Stomach (tissue), 9 donors: ENCODE measurements around the gene EVL. TPM values are rescaled to one million over a fixed set of nuclear protein-coding genes. Genes with fewer than 3 reads are reported as not detected.

Source experiments
- DNase-seq, 2 donors: peaks; one replicate each; pipeline versions ENCODE4 v3.0.0 to v3.0.0-alpha.2; 2013 to 2019
- H3K27ac ChIP-seq, 5 donors: fragments of 200-600 bp in 4 of 5; sonication (generic) in 4 of 5; one replicate each; pipeline ENCODE4 v1.5.1; 2013 to 2019; ENCODE audit warnings: mild to moderate bottlenecking in 1 of 5, moderate library complexity in 1 of 5
- H3K27me3 ChIP-seq, 3 donors: fragments of 200-600 bp; sonication (generic); one replicate each; pipeline ENCODE4 v1.5.1; 2017 to 2019; ENCODE audit warnings: mixed run types in 1 of 3
- H3K36me3 ChIP-seq, 4 donors: fragments of 200-600 bp; sonication (generic); 1 replicate in 3 of 4; 2 replicates in 1 of 4; pipeline ENCODE4 v1.5.1; 2016 to 2019
- H3K4me1 ChIP-seq, 4 donors: fragments of 200-600 bp; sonication (generic); one replicate each; pipeline ENCODE4 v1.5.1; 2016 to 2019
- H3K4me3 ChIP-seq, 4 donors: fragments of 200-600 bp; sonication (generic) in 3 of 4; one replicate each; pipeline ENCODE4 v1.5.1; 2016 to 2019; ENCODE audit warnings: mild to moderate bottlenecking in 1 of 4
- H3K9me3 ChIP-seq, 4 donors: fragments of 200-600 bp; sonication (generic); one replicate each; pipeline ENCODE4 v1.5.1; 2016 to 2019
- EP300 ChIP-seq: sonication (generic); formaldehyde crosslinking; IDR thresholded peaks from one replicate; pipeline ENCODE4 v1.6.1; 2017; ENCODE audit warnings: antibody characterized with exemption
- POLR2A ChIP-seq, 4 donors: fragments of 450-650 bp; IDR thresholded peaks; one replicate each; pipeline ENCODE4 v1.6.1; 2016; ENCODE audit warnings: antibody characterized with exemption in 4 of 4, control low read depth in 2 of 4, mild to moderate bottlenecking in 1 of 4, moderate library complexity in 1 of 4
- POLR2AphosphoS5 ChIP-seq, 3 donors: sonication (generic); formaldehyde crosslinking; IDR thresholded peaks; one replicate each; pipeline ENCODE4 v1.6.1; 2016; ENCODE audit warnings: antibody characterized with exemption in 3 of 3
- WGBS, 5 donors: extraction: QIAGEN DNeasy Blood & Tissue Kit in 3 of 5; methylation state at CpG; one replicate each; pipeline versions ENCODE4 v1.1.5 to v1.1.7; 2013 to 2018; 5-methylcytosine and 5-hydroxymethylcytosine counted together
- intact Hi-C: fragments of 100-400 bp; cut with DNase I; formaldehyde crosslinking; loops from one replicate; pipeline ENCODE4 v1.15.1; 2023; ENCODE audit warnings: low total_unique reads
- polyA plus RNA-seq, 3 donors: library from polyadenylated mRNA; stranded (reverse); fragments of 200-250 nt; gene quantifications; one replicate each; pipeline ENCODE4 v1.2.3, GENCODE V29; 2013
- total RNA-seq, 5 donors: library from RNA; depleted of rRNA; stranded (reverse); fragments of >200 nt; gene quantifications; one replicate each; pipeline versions ENCODE4 v1.1.0 to v1.2.3, GENCODE V29; 2014 to 2016
- TF ChIP-seq, protein P1 (sequence below), 7 experiments: fragments of 450-650 bp in 4 of 7; fragments of 200-600 bp in 3 of 7; sonication (generic) in 3 of 7; IDR thresholded peaks; one replicate each; pipeline ENCODE4 v1.5.1; 2016 to 2019; ENCODE audit warnings: antibody characterized with exemption in 7 of 7, control low read depth in 2 of 7, mild to moderate bottlenecking in 1 of 7
- donor health status: healthy with polysubstance abuse.
- donor health status: Bipolar disorder and iron deficiency.
- donor health status: healthy.

The EVL gene
- total and polyA plus RNA-seq, 8 donors, result 23.3 to 111 (median 39.7) TPM

DNA sequence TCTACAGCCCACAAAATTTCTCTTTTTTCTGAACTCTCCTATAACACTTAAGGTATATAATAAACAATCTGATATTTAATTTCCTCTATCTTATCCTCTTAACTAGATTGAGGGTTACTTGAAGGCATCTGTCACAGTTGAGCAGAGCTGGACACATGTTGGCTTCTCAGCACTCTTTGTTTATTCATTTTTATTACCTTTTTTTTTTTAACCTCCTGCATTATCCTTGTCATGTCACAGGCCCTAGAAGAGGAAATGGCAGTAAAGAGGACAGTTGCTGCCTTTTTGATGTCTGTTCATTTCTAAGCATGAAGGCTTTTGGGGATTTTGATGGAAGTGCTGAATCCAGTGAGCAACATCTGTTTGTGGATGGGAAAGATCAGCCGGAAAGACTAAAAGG is 32.5 kb upstream of the EVL start:
- H3K4me1 ChIP-seq, result peaks cover 41 to 62% (median 52%) of the 10 kb centered on the region in 4 donors
- H3K27me3 ChIP-seq, result no peaks in the 10 kb centered on the region
- TF ChIP-seq POLR2A (IDR thresholded peaks at IDR 0.05) (no peak), POLR2AphosphoS5 (IDR thresholded peaks at IDR 0.05) (no peak), EP300 (no peak)
- TF ChIP-seq, protein P1, sequence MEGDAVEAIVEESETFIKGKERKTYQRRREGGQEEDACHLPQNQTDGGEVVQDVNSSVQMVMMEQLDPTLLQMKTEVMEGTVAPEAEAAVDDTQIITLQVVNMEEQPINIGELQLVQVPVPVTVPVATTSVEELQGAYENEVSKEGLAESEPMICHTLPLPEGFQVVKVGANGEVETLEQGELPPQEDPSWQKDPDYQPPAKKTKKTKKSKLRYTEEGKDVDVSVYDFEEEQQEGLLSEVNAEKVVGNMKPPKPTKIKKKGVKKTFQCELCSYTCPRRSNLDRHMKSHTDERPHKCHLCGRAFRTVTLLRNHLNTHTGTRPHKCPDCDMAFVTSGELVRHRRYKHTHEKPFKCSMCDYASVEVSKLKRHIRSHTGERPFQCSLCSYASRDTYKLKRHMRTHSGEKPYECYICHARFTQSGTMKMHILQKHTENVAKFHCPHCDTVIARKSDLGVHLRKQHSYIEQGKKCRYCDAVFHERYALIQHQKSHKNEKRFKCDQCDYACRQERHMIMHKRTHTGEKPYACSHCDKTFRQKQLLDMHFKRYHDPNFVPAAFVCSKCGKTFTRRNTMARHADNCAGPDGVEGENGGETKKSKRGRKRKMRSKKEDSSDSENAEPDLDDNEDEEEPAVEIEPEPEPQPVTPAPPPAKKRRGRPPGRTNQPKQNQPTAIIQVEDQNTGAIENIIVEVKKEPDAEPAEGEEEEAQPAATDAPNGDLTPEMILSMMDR (IDR thresholded peaks at IDR 0.05), result no peak
- no peak overlapping the region for H3K27ac ChIP-seq
- intact Hi-C loops, result no loop called here
- 85 to 100% (median 97%) methylated on average over 1 of the region's 1 CpG for WGBS, 5 donors
- no peak for DNase-seq
- H3K4me3 ChIP-seq, result no peak overlapping the region
- H3K36me3 ChIP-seq, result no peaks in the 10 kb centered on the region
- H3K9me3 ChIP-seq, result no peaks in the 10 kb centered on the region

DNA sequence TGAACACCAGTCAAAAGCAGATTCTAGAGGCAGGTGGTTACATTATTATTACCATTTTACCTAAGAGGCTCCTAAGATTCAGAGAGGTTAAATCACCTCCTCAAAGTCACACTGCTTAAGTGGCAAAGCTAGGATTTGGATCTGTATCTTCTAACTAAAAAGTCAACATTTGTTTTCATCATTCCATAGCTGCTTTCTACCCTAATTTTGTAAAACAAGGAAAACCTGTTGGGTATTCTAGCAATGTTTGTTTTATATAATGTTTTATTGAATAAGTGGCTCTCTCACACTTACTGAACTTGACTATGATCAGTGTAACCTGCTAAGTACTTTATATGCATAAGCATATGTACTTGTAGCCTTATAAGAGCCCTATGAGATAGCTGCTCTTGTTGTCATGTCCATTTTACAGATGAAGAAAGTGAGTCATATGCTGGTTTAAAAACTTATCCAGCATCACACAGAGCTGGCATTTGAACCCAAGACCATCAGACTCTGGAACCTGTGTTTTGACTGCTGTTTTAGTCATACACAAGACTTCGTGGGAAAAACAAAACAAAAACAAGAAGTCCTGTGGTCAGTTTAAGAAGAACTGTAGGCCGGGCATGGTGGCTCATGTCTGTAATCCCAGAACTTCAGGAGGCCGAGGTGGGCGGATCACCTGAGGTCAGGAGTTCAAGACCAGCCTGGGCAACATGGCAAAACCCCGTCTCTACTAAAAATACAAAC is 31.7 kb upstream of the EVL start:
- WGBS, 5 donors, result 79 to 93% (median 82%) methylated on average over 5 of the region's 5 CpGs
- Histone ChIP-seq H3K9me3 (no peaks in the 10 kb centered on the region), H3K4me1 (peaks cover 40 to 66% (median 53%) of the 10 kb centered on the region in 4 donors), H3K4me3 (no peak overlapping the region), H3K36me3 (no peaks in the 10 kb centered on the region), H3K27ac (no peak overlapping the region), H3K27me3 (no peaks in the 10 kb centered on the region)
- intact Hi-C loops, result no loop called here
- TF ChIP-seq POLR2A (IDR thresholded peaks at IDR 0.05), result no peak
- no peak for DNase-seq

DNA sequence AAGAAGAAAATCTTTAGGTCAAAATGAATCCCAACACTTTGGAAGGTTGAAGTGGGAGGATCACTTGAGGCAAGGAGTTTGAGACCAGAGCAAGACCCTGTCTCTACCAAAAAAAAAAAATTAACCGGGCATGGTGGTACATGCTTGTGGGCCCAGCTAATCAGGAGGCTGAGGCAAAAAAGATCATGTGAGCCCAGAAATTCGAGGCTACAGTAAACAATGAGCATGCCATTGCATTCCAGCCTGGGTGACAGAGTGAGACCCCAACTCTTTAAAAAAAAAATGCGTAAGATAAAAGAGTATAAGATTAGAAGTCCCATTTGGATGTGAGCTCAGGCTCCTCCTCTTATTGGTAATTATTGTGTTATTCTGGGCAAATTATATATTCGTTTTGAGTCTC is 30.8 kb upstream of the EVL start:
- H3K9me3 ChIP-seq, result no peaks in the 10 kb centered on the region
- H3K4me3 ChIP-seq, result no peak overlapping the region
- intact Hi-C loops, result no loop called here
- H3K36me3 ChIP-seq, result no peaks in the 10 kb centered on the region
- no peaks in the 10 kb centered on the region for H3K27me3 ChIP-seq
- no peak for DNase-seq
- H3K27ac ChIP-seq, result no peak overlapping the region
- H3K4me1 ChIP-seq, result peaks cover 32 to 57% (median 45%) of the 10 kb centered on the region in 4 donors
- WGBS, 5 donors, result 79 to 84% (median 82%) methylated on average over 4 of the region's 4 CpGs
- TF ChIP-seq POLR2AphosphoS5 (IDR thresholded peaks at IDR 0.05) (no peak), POLR2A (IDR thresholded peaks at IDR 0.05) (no peak), EP300 (no peak)
- TF ChIP-seq, protein P1 (IDR thresholded peaks at IDR 0.05), result no peak

DNA sequence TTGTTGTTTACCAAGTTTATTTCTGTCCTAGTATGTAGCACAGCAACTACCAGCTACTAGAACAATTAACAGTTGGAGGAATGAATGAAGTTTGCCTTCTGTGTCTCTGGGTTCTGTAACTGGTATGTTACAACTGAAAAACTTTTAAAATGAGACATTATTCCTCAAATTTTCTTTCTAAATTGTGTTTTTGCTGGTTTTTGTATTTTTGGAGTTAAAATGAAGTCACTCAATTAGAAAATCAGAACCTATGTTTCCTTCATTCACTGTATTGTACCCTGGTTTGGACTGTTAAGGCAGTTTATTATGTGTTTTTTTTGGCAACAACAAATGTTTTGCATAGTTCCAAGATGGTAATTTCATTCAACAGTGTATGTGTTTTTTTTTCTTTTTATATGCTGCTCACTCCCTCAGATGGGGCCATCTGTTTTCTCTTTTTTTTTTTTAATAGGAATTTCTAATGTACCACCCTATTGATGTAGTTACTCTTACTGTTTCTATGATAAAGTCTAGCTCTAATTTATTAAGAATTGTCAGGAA is 30.2 kb upstream of the EVL start:
- intact Hi-C loops, result no loop called here
- no peak for DNase-seq
- Histone ChIP-seq H3K27me3 (no peaks in the 10 kb centered on the region), H3K9me3 (no peaks in the 10 kb centered on the region), H3K27ac (no peak overlapping the region), H3K4me1 (peaks cover 26 to 52% (median 39%) of the 10 kb centered on the region in 4 donors), H3K36me3 (no peaks in the 10 kb centered on the region), H3K4me3 (no peak overlapping the region)
- TF ChIP-seq, protein P1 (IDR thresholded peaks at IDR 0.05), result no peak
- TF ChIP-seq EP300, result no peak
- TF ChIP-seq POLR2AphosphoS5 (IDR thresholded peaks at IDR 0.05), result no peak
- TF ChIP-seq POLR2A (IDR thresholded peaks at IDR 0.05), result no peak

DNA sequence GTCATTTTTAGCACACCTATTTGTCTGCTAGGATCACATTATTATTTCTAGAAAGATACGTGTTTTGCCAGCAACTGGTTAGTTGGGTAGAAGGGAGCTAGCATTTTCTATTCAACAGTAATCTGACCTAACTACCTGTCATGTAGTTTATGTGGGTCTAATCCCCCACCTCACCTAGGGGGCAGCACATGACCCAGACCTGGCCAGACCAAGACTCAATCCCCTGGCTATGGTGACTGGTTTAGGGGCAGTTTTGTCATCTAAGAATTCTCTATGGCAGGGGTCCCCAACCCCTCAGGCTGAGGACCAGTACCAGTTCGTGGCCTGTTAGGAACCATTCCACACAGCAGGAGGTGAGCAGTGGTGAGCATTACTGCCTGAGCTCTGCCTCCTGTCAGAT is 29.5 kb upstream of the EVL start:
- Histone ChIP-seq H3K27ac (no peak overlapping the region), H3K4me1 (peaks cover 19 to 45% (median 32%) of the 10 kb centered on the region in 4 donors), H3K4me3 (no peak overlapping the region), H3K27me3 (no peaks in the 10 kb centered on the region), H3K36me3 (no peaks in the 10 kb centered on the region), H3K9me3 (no peaks in the 10 kb centered on the region)
- intact Hi-C loops, result no loop called here
- no peak for DNase-seq
- TF ChIP-seq POLR2AphosphoS5 (IDR thresholded peaks at IDR 0.05), result no peak
- TF ChIP-seq, protein P1 (IDR thresholded peaks at IDR 0.05), result no peak
- no peak for TF ChIP-seq EP300
- WGBS, 5 donors, result 86 to 97% (median 90%) methylated on average over 1 to 2 of the region's 2 CpGs
